ENCODE measurements around the gene SYT14. TPM values are rescaled to one million over a fixed set of nuclear protein-coding genes. Genes with fewer than 3 reads are reported as not detected.

Gene SYT14
- polyA plus RNA-seq, 1 donor (not counting 4 experiments of a cell fraction or from before 2014, with no cell fraction given), result 8.3 TPM

DNA sequence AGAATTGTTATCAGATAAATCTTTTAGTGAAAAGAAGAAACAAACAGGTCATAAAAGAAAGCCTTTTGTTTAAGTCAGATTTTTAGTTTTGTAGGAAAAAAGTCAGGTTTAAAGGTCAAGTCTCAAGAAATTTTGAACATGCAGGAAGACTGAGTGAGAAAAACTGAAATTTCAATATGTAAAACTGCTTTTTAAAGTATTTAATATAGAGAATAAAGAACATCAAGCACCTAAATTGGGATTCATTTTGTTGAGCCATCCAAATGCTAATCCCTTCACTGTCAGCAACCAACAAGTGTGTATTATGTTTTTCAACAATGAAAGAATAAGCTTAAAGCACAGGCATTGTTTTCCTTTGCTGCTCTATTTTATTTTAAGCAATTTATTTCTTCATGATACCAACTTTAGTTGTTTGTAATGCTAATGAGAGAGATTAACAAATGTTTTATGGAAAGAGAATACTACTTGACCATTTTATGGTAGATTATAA lies 179.7 kb downstream of the SYT14 start:
- H3K9me3 ChIP-seq (ENCODE audit: control insufficient read depth, low read depth, low read length), result no peaks in the 10 kb centered on the region
- H3K36me3 ChIP-seq (ENCODE audit: control insufficient read depth in 2 of 2, extremely low read depth in 1 of 2, insufficient read depth in 2 of 2, low read length in 2 of 2), result no peaks in the 10 kb centered on the region
- no peak overlapping the region for H3K9ac ChIP-seq (ENCODE audit: control insufficient read depth, extremely low read depth, insufficient read depth, low read length)
- H3K27me3 ChIP-seq (ENCODE audit: control insufficient read depth, extremely low read depth, insufficient read depth, low read length), result no peaks in the 10 kb centered on the region
- no peak overlapping the region for H3K4me3 ChIP-seq (ENCODE audit: control insufficient read depth in 2 of 3, extremely low read depth in 1 of 3, insufficient read depth in 2 of 3, low read depth in 1 of 3, low read length in 3 of 3)
- no peak overlapping the region for H2AFZ ChIP-seq (ENCODE audit: control insufficient read depth, low read length)
- DNase-seq (ENCODE audit: low read depth, low spot score), result no peak
- no peaks in the 10 kb centered on the region for H4K20me1 ChIP-seq (ENCODE audit: control insufficient read depth, extremely low read depth, insufficient read depth, low read length)
- no peak overlapping the region for H3K27ac ChIP-seq (ENCODE audit: control insufficient read depth, insufficient read depth, low read length)
- no peaks in the 10 kb centered on the region for H3K9me1 ChIP-seq (ENCODE audit: control insufficient read depth, extremely low read depth, insufficient read depth, low read length)
- no peak for FAIRE-seq
- H3K79me2 ChIP-seq (ENCODE audit: control insufficient read depth, insufficient read depth, low read length), result no peaks in the 10 kb centered on the region
- H3K4me2 ChIP-seq (ENCODE audit: control insufficient read depth, extremely low read depth, insufficient read depth, low read depth, low read length), result no peak overlapping the region
- TF ChIP-seq, protein P1, sequence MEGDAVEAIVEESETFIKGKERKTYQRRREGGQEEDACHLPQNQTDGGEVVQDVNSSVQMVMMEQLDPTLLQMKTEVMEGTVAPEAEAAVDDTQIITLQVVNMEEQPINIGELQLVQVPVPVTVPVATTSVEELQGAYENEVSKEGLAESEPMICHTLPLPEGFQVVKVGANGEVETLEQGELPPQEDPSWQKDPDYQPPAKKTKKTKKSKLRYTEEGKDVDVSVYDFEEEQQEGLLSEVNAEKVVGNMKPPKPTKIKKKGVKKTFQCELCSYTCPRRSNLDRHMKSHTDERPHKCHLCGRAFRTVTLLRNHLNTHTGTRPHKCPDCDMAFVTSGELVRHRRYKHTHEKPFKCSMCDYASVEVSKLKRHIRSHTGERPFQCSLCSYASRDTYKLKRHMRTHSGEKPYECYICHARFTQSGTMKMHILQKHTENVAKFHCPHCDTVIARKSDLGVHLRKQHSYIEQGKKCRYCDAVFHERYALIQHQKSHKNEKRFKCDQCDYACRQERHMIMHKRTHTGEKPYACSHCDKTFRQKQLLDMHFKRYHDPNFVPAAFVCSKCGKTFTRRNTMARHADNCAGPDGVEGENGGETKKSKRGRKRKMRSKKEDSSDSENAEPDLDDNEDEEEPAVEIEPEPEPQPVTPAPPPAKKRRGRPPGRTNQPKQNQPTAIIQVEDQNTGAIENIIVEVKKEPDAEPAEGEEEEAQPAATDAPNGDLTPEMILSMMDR (optimal IDR thresholded peaks at IDR 0.05 in 1 of 3, IDR thresholded peaks at IDR 0.05 in 1 of 3, conservative IDR thresholded peaks at IDR 0.05 in 1 of 3; ENCODE audit: extremely low read depth in 1 of 3, insufficient read depth in 2 of 3, low read length in 3 of 3), result no peak
- no peak for TF ChIP-seq EZH2 (IDR thresholded peaks at IDR 0.05; ENCODE audit: low read length)
- no peaks in the 10 kb centered on the region for H3K4me1 ChIP-seq (ENCODE audit: control insufficient read depth, extremely low read depth, insufficient read depth, low read length)
- dilution Hi-C loops (cut with MboI; ENCODE audit: extremely low pct_ligation_motif_present, low sequenced_read_pairs), result no loop called here

DNA sequence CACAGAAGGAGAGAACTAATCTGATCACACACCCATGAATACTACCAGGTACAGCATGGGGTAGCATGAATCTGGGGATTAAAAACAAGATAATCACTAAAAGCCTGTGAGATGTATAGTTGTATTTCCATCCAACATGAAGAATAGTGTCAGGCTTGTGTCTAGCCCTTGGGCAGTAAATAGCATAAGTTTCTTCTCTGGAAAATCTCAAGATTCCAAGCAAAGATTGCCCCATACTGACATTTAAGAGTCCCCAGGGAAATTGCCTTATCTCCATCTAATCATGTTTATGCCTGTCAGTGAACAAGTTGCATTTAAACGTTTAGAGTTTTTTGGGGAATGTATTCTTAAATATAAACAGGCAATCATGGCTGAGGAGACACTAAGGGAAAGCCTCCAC lies 185.4 kb downstream of the SYT14 start:
- Histone ChIP-seq H4K20me1 (ENCODE audit: control insufficient read depth, extremely low read depth, insufficient read depth, low read length) (no peaks in the 10 kb centered on the region), H3K4me2 (ENCODE audit: control insufficient read depth, extremely low read depth, insufficient read depth, low read depth, low read length) (no peak overlapping the region), H3K27me3 (ENCODE audit: control insufficient read depth, extremely low read depth, insufficient read depth, low read length) (no peaks in the 10 kb centered on the region), H3K79me2 (ENCODE audit: control insufficient read depth, insufficient read depth, low read length) (no peaks in the 10 kb centered on the region), H3K4me1 (ENCODE audit: control insufficient read depth, extremely low read depth, insufficient read depth, low read length) (peaks cover 15% of the 10 kb centered on the region), H3K9me3 (ENCODE audit: control insufficient read depth, low read depth, low read length) (no peaks in the 10 kb centered on the region), H3K9ac (ENCODE audit: control insufficient read depth, extremely low read depth, insufficient read depth, low read length) (no peak overlapping the region), H3K36me3 (ENCODE audit: control insufficient read depth in 2 of 2, extremely low read depth in 1 of 2, insufficient read depth in 2 of 2, low read length in 2 of 2) (no peaks in the 10 kb centered on the region), H3K9me1 (ENCODE audit: control insufficient read depth, extremely low read depth, insufficient read depth, low read length) (no peaks in the 10 kb centered on the region), H3K27ac (ENCODE audit: control insufficient read depth, insufficient read depth, low read length) (no peak overlapping the region), H3K4me3 (ENCODE audit: control insufficient read depth in 2 of 3, extremely low read depth in 1 of 3, insufficient read depth in 2 of 3, low read depth in 1 of 3, low read length in 3 of 3) (no peak overlapping the region), H2AFZ (ENCODE audit: control insufficient read depth, low read length) (no peak overlapping the region)
- FAIRE-seq (no peak), DNase-seq (ENCODE audit: low read depth, low spot score) (no peak)
- TF ChIP-seq EZH2 (IDR thresholded peaks at IDR 0.05; ENCODE audit: low read length), result no peak
- TF ChIP-seq, protein P1 (optimal IDR thresholded peaks at IDR 0.05 in 1 of 3, IDR thresholded peaks at IDR 0.05 in 1 of 3, conservative IDR thresholded peaks at IDR 0.05 in 1 of 3; ENCODE audit: extremely low read depth in 1 of 3, insufficient read depth in 2 of 3, low read length in 3 of 3), result no peak
- dilution Hi-C loops (cut with MboI; ENCODE audit: extremely low pct_ligation_motif_present, low sequenced_read_pairs), result no loop called here
